WTC11 (cell line): ENCODE results near the gene ASTN1. TPM values are rescaled to one million over a fixed set of nuclear protein-coding genes. Genes with fewer than 3 reads are reported as not detected.

Experiments
- ATAC-seq: fragments of 200-7000 bp; cut with Tn5 transposase; 2 replicates; pipeline ENCODE4 v1.10.0; 2021; ENCODE audit warnings: mild to moderate bottlenecking, moderate library complexity
- CTCF ChIA-PET: fragments of 300-600 bp; sonication (Branson Sonifier 250); formaldehyde crosslinking; loops from one replicate; lab custom pipeline; 2021; ENCODE audit warnings: antibody characterized with exemption; lab: Charles Lee
- POLR2A ChIA-PET: fragments of 350-600 bp; sonication (Branson Sonifier 250); formaldehyde crosslinking; loops from one replicate; lab custom pipeline; 2021; ENCODE audit warnings: antibody characterized with exemption; lab: Charles Lee
- DNase-seq: peaks from one replicate; pipeline ENCODE4 v3.0.0; 2021; ENCODE audit warnings: low spot score
- H3K27ac Mint-ChIP-seq: 2 replicates; pipeline ENCODE4 v1.8.0; 2021; ENCODE audit warnings: mixed read lengths
- H3K27me3 Mint-ChIP-seq: 2 replicates; pipeline ENCODE4 v1.8.0; 2021; ENCODE audit warnings: low read depth, mild to moderate bottlenecking, moderate library complexity, mixed read lengths
- H3K36me3 Mint-ChIP-seq: 2 replicates; pipeline ENCODE4 v1.8.0; 2021; ENCODE audit warnings: mixed read lengths
- H3K4me1 Mint-ChIP-seq: 2 replicates; pipeline ENCODE4 v1.8.0; 2022; ENCODE audit warnings: mixed read lengths
- H3K4me3 Mint-ChIP-seq: 2 replicates; pipeline ENCODE4 v1.8.0; 2021; ENCODE audit warnings: mild to moderate bottlenecking, moderate library complexity, mixed read lengths
- H3K9me3 Mint-ChIP-seq: 2 replicates; pipeline ENCODE4 v1.8.0; 2021; ENCODE audit warnings: mixed read lengths
- ELF4 ChIP-seq: sonication (generic); formaldehyde crosslinking; IDR thresholded peaks from 2 replicates; pipeline ENCODE4 v1.8.1; 2022; ENCODE audit warnings: low read depth, mild to moderate bottlenecking, moderate library complexity, missing genetic modification reagents
- EMX1 ChIP-seq: fragments of 250-450 bp; sonication (Bioruptor Pico); IDR thresholded peaks from 2 replicates; pipeline ENCODE4 v1.8.0; 2021; ENCODE audit warnings: mild to moderate bottlenecking
- ETV6 ChIP-seq: sonication (generic); formaldehyde crosslinking; IDR thresholded peaks from 2 replicates; pipeline ENCODE4 v1.8.1; 2022; ENCODE audit warnings: mild to moderate bottlenecking, missing genetic modification reagents
- FOXK1 ChIP-seq: sonication (generic); formaldehyde crosslinking; IDR thresholded peaks from 2 replicates; pipeline ENCODE4 v1.8.0; 2022; ENCODE audit warnings: mild to moderate bottlenecking, moderate library complexity, missing genetic modification reagents
- GRHL2 ChIP-seq: fragments of 250-450 bp; sonication (Bioruptor Pico); IDR thresholded peaks from 2 replicates; pipeline ENCODE4 v1.8.0; 2022; ENCODE audit warnings: mild to moderate bottlenecking, moderate library complexity; ENCODE audit not compliant: insufficient replicate concordance, severe bottlenecking
- KAT7 ChIP-seq: sonication (generic); formaldehyde crosslinking; IDR thresholded peaks from 2 replicates; pipeline ENCODE4 v1.8.1; 2023; ENCODE audit warnings: missing genetic modification reagents, mild to moderate bottlenecking, borderline replicate concordance
- NFE2L1 ChIP-seq: sonication (generic); formaldehyde crosslinking; IDR thresholded peaks from 2 replicates; pipeline ENCODE4 v1.8.1; 2023; ENCODE audit warnings: missing genetic modification reagents
- NR2C2 ChIP-seq: sonication (generic); formaldehyde crosslinking; IDR thresholded peaks from 2 replicates; pipeline ENCODE4 v1.8.0; 2022; ENCODE audit warnings: mild to moderate bottlenecking, missing genetic modification reagents
- NR3C1 ChIP-seq: sonication (generic); formaldehyde crosslinking; conservative IDR thresholded peaks from 2 replicates; pipeline ENCODE4 v1.8.1; 2023; ENCODE audit warnings: low read depth, mild to moderate bottlenecking, missing genetic modification reagents
- RELA ChIP-seq: sonication (generic); formaldehyde crosslinking; IDR thresholded peaks from 2 replicates; pipeline ENCODE4 v1.8.1; 2022; ENCODE audit warnings: missing genetic modification reagents, mild to moderate bottlenecking, borderline replicate concordance
- ZNF219 ChIP-seq: sonication (generic); formaldehyde crosslinking; IDR thresholded peaks from 2 replicates; pipeline ENCODE4 v1.8.0; 2023; ENCODE audit warnings: missing genetic modification reagents, mild to moderate bottlenecking, borderline replicate concordance
- ZNF232 ChIP-seq: sonication (generic); formaldehyde crosslinking; IDR thresholded peaks from 2 replicates; pipeline ENCODE4 v1.8.0; 2022; ENCODE audit warnings: mild to moderate bottlenecking, missing genetic modification reagents
- ZNF396 ChIP-seq: fragments of 250-450 bp; sonication (Bioruptor Pico); IDR thresholded peaks from 2 replicates; pipeline ENCODE4 v1.8.0; 2021; ENCODE audit warnings: mild to moderate bottlenecking, moderate library complexity, borderline replicate concordance
- total RNA-seq: library from RNA; stranded (reverse); gene quantifications from 3 replicates; pipeline ENCODE4 v1.2.3, GENCODE V29; 2021
- TF ChIP-seq, protein P1 (sequence below): sonication (generic); formaldehyde crosslinking; IDR thresholded peaks from 2 replicates; pipeline ENCODE4 v1.8.1; 2022; ENCODE audit warnings: missing genetic modification reagents, borderline replicate concordance
- TF ChIP-seq, protein P2 (sequence below): sonication (generic); formaldehyde crosslinking; IDR thresholded peaks from 2 replicates; pipeline ENCODE4 v1.8.1; 2023; ENCODE audit warnings: mild to moderate bottlenecking, moderate library complexity, missing genetic modification reagents
- TF ChIP-seq, protein P3 (sequence below): sonication (generic); formaldehyde crosslinking; IDR thresholded peaks from 2 replicates; pipeline ENCODE4 v1.8.1; 2023; ENCODE audit warnings: mild to moderate bottlenecking, missing genetic modification reagents
- TF ChIP-seq, protein P4 (sequence below): sonication (generic); formaldehyde crosslinking; IDR thresholded peaks from 2 replicates; pipeline ENCODE4 v1.8.1; 2022; ENCODE audit warnings: low read depth, mild to moderate bottlenecking, moderate library complexity, missing genetic modification reagents, borderline replicate concordance
- TF ChIP-seq, protein P5 (sequence below): sonication (generic); formaldehyde crosslinking; IDR thresholded peaks from 2 replicates; pipeline ENCODE4 v1.8.1; 2023; ENCODE audit warnings: mild to moderate bottlenecking, missing genetic modification reagents, moderate library complexity
- TF ChIP-seq, protein P6 (sequence below): sonication (generic); formaldehyde crosslinking; IDR thresholded peaks from 2 replicates; pipeline ENCODE4 v1.8.0; 2022; ENCODE audit warnings: mild to moderate bottlenecking, missing genetic modification reagents
- TF ChIP-seq, protein P7 (sequence below): sonication (generic); formaldehyde crosslinking; conservative IDR thresholded peaks from 2 replicates; pipeline ENCODE4 v1.8.1; 2022; ENCODE audit warnings: mild to moderate bottlenecking, missing genetic modification reagents
- TF ChIP-seq, protein P8 (sequence below): fragments of 250-450 bp; sonication (Bioruptor Pico); IDR thresholded peaks from 2 replicates; pipeline ENCODE4 v1.9.0; 2021; ENCODE audit warnings: mild to moderate bottlenecking, borderline replicate concordance

ASTN1 gene
- total RNA-seq, 1 experiment from 2014 or later, result 3.4 TPM

DNA sequence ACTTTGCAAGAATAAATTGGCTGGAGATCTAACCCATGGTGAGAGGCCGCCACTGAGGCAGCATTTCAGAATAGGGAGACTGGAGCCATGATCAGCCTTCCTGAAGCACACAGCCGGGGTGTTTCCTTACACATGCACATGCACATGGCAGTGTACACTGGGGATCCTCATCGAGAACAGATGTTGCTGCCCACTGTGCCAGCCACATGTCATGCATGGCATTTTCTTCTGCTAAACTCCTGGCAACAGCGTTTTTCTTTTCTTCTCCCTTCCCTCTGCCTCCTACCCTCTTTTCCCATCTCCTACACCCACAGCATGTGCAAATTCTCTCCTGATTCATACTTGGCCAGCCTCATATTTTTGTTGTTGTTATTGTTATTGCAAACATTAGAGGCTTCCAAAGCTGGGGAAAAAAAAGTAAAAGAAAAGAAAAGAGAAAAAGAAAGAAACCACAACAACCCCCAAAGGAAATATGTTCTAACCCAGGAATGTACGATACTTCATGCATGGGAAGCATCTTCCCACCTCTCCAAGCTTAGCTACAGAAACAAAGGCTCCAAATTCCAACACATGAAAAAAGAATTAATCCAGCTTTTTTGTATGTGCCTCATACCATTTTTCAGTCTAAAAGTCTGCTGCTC lies 344.0 kb downstream of the ASTN1 start:
- POLR2A ChIA-PET, result no interaction called here
- H3K4me1 Mint-ChIP-seq, result peaks cover 9% of the 10 kb centered on the region
- H3K27me3 Mint-ChIP-seq, result no peaks in the 10 kb centered on the region
- H3K4me3 Mint-ChIP-seq, result no peak overlapping the region
- no peaks in the 10 kb centered on the region for H3K36me3 Mint-ChIP-seq
- H3K9me3 Mint-ChIP-seq, result no peaks in the 10 kb centered on the region
- CTCF ChIA-PET, result no interaction called here
- DNase-seq (no peak), ATAC-seq (no peak)
- no peak overlapping the region for H3K27ac Mint-ChIP-seq
- TF ChIP-seq, protein P1, sequence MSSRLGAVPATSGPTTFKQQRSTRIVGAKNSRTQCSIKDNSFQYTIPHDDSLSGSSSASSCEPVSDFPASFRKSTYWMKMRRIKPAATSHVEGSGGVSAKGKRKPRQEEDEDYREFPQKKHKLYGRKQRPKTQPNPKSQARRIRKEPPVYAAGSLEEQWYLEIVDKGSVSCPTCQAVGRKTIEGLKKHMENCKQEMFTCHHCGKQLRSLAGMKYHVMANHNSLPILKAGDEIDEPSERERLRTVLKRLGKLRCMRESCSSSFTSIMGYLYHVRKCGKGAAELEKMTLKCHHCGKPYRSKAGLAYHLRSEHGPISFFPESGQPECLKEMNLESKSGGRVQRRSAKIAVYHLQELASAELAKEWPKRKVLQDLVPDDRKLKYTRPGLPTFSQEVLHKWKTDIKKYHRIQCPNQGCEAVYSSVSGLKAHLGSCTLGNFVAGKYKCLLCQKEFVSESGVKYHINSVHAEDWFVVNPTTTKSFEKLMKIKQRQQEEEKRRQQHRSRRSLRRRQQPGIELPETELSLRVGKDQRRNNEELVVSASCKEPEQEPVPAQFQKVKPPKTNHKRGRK (CRISPR knock-in tag), result no peak
- TF ChIP-seq NFE2L1 (no peak), ELF4 (CRISPR knock-in tag) (no peak), ZNF232 (CRISPR knock-in tag) (no peak), EMX1 (CRISPR knock-in tag) (no peak), NR3C1 (no peak), NR2C2 (CRISPR knock-in tag) (no peak), ETV6 (CRISPR knock-in tag) (no peak), FOXK1 (CRISPR knock-in tag) (no peak), KAT7 (CRISPR knock-in tag) (no peak), RELA (no peak)
- TF ChIP-seq, protein P2, sequence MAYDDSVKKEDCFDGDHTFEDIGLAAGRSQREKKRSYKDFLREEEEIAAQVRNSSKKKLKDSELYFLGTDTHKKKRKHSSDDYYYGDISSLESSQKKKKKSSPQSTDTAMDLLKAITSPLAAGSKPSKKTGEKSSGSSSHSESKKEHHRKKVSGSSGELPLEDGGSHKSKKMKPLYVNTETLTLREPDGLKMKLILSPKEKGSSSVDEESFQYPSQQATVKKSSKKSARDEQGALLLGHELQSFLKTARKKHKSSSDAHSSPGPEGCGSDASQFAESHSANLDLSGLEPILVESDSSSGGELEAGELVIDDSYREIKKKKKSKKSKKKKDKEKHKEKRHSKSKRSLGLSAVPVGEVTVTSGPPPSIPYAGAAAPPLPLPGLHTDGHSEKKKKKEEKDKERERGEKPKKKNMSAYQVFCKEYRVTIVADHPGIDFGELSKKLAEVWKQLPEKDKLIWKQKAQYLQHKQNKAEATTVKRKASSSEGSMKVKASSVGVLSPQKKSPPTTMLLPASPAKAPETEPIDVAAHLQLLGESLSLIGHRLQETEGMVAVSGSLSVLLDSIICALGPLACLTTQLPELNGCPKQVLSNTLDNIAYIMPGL, result no peak
- TF ChIP-seq, protein P3, sequence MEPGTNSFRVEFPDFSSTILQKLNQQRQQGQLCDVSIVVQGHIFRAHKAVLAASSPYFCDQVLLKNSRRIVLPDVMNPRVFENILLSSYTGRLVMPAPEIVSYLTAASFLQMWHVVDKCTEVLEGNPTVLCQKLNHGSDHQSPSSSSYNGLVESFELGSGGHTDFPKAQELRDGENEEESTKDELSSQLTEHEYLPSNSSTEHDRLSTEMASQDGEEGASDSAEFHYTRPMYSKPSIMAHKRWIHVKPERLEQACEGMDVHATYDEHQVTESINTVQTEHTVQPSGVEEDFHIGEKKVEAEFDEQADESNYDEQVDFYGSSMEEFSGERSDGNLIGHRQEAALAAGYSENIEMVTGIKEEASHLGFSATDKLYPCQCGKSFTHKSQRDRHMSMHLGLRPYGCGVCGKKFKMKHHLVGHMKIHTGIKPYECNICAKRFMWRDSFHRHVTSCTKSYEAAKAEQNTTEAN, result no peak
- TF ChIP-seq, protein P4, sequence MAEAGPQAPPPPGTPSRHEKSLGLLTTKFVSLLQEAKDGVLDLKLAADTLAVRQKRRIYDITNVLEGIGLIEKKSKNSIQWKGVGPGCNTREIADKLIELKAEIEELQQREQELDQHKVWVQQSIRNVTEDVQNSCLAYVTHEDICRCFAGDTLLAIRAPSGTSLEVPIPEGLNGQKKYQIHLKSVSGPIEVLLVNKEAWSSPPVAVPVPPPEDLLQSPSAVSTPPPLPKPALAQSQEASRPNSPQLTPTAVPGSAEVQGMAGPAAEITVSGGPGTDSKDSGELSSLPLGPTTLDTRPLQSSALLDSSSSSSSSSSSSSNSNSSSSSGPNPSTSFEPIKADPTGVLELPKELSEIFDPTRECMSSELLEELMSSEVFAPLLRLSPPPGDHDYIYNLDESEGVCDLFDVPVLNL (CRISPR knock-in tag), result no peak
- TF ChIP-seq, protein P5, sequence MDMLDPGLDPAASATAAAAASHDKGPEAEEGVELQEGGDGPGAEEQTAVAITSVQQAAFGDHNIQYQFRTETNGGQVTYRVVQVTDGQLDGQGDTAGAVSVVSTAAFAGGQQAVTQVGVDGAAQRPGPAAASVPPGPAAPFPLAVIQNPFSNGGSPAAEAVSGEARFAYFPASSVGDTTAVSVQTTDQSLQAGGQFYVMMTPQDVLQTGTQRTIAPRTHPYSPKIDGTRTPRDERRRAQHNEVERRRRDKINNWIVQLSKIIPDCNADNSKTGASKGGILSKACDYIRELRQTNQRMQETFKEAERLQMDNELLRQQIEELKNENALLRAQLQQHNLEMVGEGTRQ, result no peak
- TF ChIP-seq, protein P6, sequence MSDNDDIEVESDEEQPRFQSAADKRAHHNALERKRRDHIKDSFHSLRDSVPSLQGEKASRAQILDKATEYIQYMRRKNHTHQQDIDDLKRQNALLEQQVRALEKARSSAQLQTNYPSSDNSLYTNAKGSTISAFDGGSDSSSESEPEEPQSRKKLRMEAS (CRISPR knock-in tag), result no peak

DNA sequence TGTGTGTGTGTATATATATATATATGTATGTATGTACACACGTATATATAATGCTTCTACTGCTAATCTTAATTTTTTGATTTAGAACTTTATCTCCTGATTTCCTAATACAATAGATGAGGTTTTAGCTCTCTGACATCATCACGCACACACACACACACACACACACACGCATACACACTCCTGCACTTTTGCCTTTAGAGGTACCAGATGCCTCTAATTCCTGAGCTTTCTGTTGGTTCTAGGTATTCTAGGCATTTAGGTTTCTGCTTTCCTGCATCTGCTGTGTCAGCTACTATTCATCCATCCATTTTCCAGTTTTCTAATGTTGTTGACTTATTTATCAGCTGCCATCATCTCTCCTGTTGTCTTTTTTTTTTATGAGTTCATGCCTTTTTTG lies 348.3 kb downstream of the ASTN1 start:
- no peak for DNase-seq
- TF ChIP-seq GRHL2 (CRISPR knock-in tag) (no peak), ZNF396 (CRISPR knock-in tag) (no peak), ZNF219 (CRISPR knock-in tag) (no peak)
- TF ChIP-seq, protein P3, result no peak
- TF ChIP-seq, protein P7, sequence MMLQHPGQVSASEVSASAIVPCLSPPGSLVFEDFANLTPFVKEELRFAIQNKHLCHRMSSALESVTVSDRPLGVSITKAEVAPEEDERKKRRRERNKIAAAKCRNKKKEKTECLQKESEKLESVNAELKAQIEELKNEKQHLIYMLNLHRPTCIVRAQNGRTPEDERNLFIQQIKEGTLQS (CRISPR knock-in tag), result no peak
- TF ChIP-seq, protein P8, sequence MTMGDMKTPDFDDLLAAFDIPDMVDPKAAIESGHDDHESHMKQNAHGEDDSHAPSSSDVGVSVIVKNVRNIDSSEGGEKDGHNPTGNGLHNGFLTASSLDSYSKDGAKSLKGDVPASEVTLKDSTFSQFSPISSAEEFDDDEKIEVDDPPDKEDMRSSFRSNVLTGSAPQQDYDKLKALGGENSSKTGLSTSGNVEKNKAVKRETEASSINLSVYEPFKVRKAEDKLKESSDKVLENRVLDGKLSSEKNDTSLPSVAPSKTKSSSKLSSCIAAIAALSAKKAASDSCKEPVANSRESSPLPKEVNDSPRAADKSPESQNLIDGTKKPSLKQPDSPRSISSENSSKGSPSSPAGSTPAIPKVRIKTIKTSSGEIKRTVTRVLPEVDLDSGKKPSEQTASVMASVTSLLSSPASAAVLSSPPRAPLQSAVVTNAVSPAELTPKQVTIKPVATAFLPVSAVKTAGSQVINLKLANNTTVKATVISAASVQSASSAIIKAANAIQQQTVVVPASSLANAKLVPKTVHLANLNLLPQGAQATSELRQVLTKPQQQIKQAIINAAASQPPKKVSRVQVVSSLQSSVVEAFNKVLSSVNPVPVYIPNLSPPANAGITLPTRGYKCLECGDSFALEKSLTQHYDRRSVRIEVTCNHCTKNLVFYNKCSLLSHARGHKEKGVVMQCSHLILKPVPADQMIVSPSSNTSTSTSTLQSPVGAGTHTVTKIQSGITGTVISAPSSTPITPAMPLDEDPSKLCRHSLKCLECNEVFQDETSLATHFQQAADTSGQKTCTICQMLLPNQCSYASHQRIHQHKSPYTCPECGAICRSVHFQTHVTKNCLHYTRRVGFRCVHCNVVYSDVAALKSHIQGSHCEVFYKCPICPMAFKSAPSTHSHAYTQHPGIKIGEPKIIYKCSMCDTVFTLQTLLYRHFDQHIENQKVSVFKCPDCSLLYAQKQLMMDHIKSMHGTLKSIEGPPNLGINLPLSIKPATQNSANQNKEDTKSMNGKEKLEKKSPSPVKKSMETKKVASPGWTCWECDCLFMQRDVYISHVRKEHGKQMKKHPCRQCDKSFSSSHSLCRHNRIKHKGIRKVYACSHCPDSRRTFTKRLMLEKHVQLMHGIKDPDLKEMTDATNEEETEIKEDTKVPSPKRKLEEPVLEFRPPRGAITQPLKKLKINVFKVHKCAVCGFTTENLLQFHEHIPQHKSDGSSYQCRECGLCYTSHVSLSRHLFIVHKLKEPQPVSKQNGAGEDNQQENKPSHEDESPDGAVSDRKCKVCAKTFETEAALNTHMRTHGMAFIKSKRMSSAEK (CRISPR knock-in tag), result no peak

More for the DNA sequence above, 348.3 kb downstream of the ASTN1 start:
- H3K27me3 Mint-ChIP-seq, result no peaks in the 10 kb centered on the region
- H3K4me3 Mint-ChIP-seq, result no peak overlapping the region
- no peak for ATAC-seq
- H3K9me3 Mint-ChIP-seq, result peaks cover 12% of the 10 kb centered on the region
- ChIA-PET POLR2A (interaction anchor here (0.7 kb wide), 1 partner anchor 255 kb away, joined by 3 read pairs; no protein-coding TSS in a partner anchor), CTCF (no interaction called here)
- peaks cover 32% of the 10 kb centered on the region for H3K4me1 Mint-ChIP-seq
- peaks cover 7% of the 10 kb centered on the region for H3K36me3 Mint-ChIP-seq
- H3K27ac Mint-ChIP-seq, result no peak overlapping the region
